Measurements from ENCODE around the gene PGAM2. TPM values are rescaled to one million over a fixed set of nuclear protein-coding genes. Genes with fewer than 3 reads are reported as not detected.

Gene PGAM2
- total and polyA plus RNA-seq, 2 of the 4 experiments (the other 2 are of a cell fraction) = not detected

GRCh38 chr7:44102846-44103565 is 37.6 kb upstream of the PGAM2 start:
- Histone ChIP-seq H2BK120ac (ENCODE audit: low read depth, low read length) (peak overlapping the region; percentile 67), H3K36me3 (ENCODE audit: control insufficient read depth, insufficient read depth, low read length) (no peaks in the 10 kb centered on the region), H3K27ac (ENCODE audit: insufficient read depth, low read length) (no peak overlapping the region), H4K91ac (ENCODE audit: insufficient read depth, low read depth, low read length) (no peak overlapping the region), H3K27me3 (ENCODE audit: control insufficient read depth, insufficient read depth, low read length) (no peaks in the 10 kb centered on the region), H2BK20ac (ENCODE audit: low read depth, low read length) (no peak overlapping the region; the same call in 1 of the 2 replicates), H2AK9ac (replicated peaks; ENCODE audit: low read depth, low read length, poor library complexity) (peak overlapping the region; percentile 33), H3K14ac (replicated peaks; ENCODE audit: low read depth, low read length) (peak overlapping the region; percentile 63; the same call in 1 of the 2 replicates), H4K20me1 (ENCODE audit: insufficient read depth, low read length) (no peaks in the 10 kb centered on the region), H3K9ac (ENCODE audit: low read depth, low read length) (no peak overlapping the region), H3K23ac (ENCODE audit: low read depth, low read length) (no peak overlapping the region), H3K4ac (ENCODE audit: low read depth, low read length) (peak overlapping the region; percentile 79), H4K5ac (ENCODE audit: low read depth, low read length) (no peak overlapping the region), H3K4me2 (ENCODE audit: low read depth, low read length) (no peak overlapping the region), H2AFZ (replicated peaks; ENCODE audit: low read length, poor library complexity) (peak overlapping the region; percentile 70), H3K18ac (ENCODE audit: low read depth, low read length) (no peak overlapping the region), H3K4me3 (ENCODE audit: insufficient read depth, low read depth, low read length) (no peak overlapping the region), H4K8ac (ENCODE audit: low read depth in 2 of 2, low read length in 2 of 2) (no peak overlapping the region), H2BK5ac (ENCODE audit: low read depth, low read length, poor library complexity, severe bottlenecking) (no peak overlapping the region), H3K9me3 (ENCODE audit: control insufficient read depth, insufficient read depth, low read length) (no peaks in the 10 kb centered on the region), H2AK5ac (ENCODE audit: low read depth, low read length) (peak overlapping the region; percentile 56), H3K56ac (ENCODE audit: extremely low read depth, insufficient read depth, low read length) (no peak overlapping the region), H3K4me1 (ENCODE audit: control insufficient read depth, insufficient read depth, low read length) (peaks cover 36% of the 10 kb centered on the region), H2BK15ac (ENCODE audit: low read depth, low read length) (no peak overlapping the region), H3K9me1 (ENCODE audit: insufficient read depth, low read length) (peaks cover 25% of the 10 kb centered on the region), H3K79me1 (ENCODE audit: low read depth in 1 of 2, low read length in 2 of 2) (no peaks in the 10 kb centered on the region; a peak in 1 of 4 replicates)
- BruUV-seq (replicated peaks) = no TSS peak
- in situ Hi-C loops (cut with MboI; ENCODE audit: low sequenced_read_pairs) (no loop called here), intact Hi-C loops (cut with micrococcal nuclease) (no loop called here), dilution Hi-C loops (cut with HindIII; ENCODE audit: low sequenced_read_pairs, unreplicated experiment) (no loop called here)
- ATAC-seq (ENCODE audit: low read depth) (no peak), DNase-seq (no peak)
- ChIA-PET POLR2A (ENCODE audit: unreplicated experiment) (interaction anchor here (1.0 kb wide), 1 partner anchor 14 kb away, joined by 3 read pairs; no protein-coding TSS in a partner anchor), CTCF (no interaction called here)
- TF ChIP-seq POLR2A (IDR thresholded peaks at IDR 0.05; ENCODE audit: low read depth, low read length) (no peak), ELK1 (IDR thresholded peaks at IDR 0.05; ENCODE audit: borderline replicate concordance, low read depth, low read length) (no peak), SMC3 (IDR thresholded peaks at IDR 0.05; ENCODE audit: low read depth, low read length) (no peak), CEBPB (IDR thresholded peaks at IDR 0.05; ENCODE audit: low read depth, low read length) (no peak), USF2 (IDR thresholded peaks at IDR 0.05; ENCODE audit: low read depth, low read length) (no peak), RFX5 (IDR thresholded peaks at IDR 0.05; ENCODE audit: low read depth, low read length) (no peak), CHD1 (IDR thresholded peaks at IDR 0.05; ENCODE audit: low read depth, low read length) (no peak), CTCF (conservative IDR thresholded peaks at IDR 0.05; ENCODE audit: low read depth, low read length) (no peak), BHLHE40 (IDR thresholded peaks at IDR 0.05; ENCODE audit: low read depth, low read length) (no peak)
- WGBS, 2 experiments (ENCODE audit: extremely low coverage in 2 of 2, insufficient read length in 1 of 2) = 88% methylated on average over 4 of the region's 8 CpGs; no CpG with 5 or more reads in 1 of the 2 experiments
